ENCODE data around the gene UGP2. TPM values are rescaled to one million over a fixed set of nuclear protein-coding genes. Genes with fewer than 3 reads are reported as not detected.

UGP2 gene
- total RNA-seq, 4 donors from 2014 or later: 163 to 247 (median 198) TPM

DNA sequence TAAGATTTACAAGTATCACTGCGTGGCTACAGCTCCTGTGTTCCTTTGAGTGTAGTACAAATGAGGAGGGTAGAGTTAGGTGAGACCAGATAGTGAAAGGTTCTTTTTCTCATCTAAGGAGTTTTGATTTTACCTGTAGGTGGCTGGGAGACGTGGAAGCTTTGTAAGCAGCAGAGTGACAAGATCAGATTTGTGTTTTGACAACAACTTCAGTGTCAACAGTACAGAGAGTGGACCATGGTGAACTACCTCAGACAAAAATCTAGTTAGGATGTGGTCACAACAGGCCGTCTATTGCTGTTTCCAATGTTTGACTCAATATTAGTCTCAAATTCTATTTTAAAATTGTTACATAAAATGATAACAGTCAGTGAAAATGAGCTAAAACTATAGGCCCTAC is 20.3 kb upstream of the UGP2 start:
- DNase-seq (ENCODE audit: extremely low spot score): no peak
- Histone ChIP-seq H3K27me3 (no peaks in the 10 kb centered on the region), H3K4me3 (no peak overlapping the region), H3K9me3 (no peaks in the 10 kb centered on the region), H3K4me1 (peaks cover 0 to 10% (median 4%) of the 10 kb centered on the region in 4 donors), H3K36me3 (no peaks in the 10 kb centered on the region), H3K27ac (replicated peaks in 1 of 4) (no peak overlapping the region)
- intact Hi-C loops (cut with DNase I): no loop called here
- TF ChIP-seq POLR2A (IDR thresholded peaks at IDR 0.05; ENCODE audit: low read depth): no peak
- TF ChIP-seq, protein P1, sequence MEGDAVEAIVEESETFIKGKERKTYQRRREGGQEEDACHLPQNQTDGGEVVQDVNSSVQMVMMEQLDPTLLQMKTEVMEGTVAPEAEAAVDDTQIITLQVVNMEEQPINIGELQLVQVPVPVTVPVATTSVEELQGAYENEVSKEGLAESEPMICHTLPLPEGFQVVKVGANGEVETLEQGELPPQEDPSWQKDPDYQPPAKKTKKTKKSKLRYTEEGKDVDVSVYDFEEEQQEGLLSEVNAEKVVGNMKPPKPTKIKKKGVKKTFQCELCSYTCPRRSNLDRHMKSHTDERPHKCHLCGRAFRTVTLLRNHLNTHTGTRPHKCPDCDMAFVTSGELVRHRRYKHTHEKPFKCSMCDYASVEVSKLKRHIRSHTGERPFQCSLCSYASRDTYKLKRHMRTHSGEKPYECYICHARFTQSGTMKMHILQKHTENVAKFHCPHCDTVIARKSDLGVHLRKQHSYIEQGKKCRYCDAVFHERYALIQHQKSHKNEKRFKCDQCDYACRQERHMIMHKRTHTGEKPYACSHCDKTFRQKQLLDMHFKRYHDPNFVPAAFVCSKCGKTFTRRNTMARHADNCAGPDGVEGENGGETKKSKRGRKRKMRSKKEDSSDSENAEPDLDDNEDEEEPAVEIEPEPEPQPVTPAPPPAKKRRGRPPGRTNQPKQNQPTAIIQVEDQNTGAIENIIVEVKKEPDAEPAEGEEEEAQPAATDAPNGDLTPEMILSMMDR (IDR thresholded peaks at IDR 0.05): no peak
- WGBS: 90% methylated on average over 3 of the region's 3 CpGs

DNA sequence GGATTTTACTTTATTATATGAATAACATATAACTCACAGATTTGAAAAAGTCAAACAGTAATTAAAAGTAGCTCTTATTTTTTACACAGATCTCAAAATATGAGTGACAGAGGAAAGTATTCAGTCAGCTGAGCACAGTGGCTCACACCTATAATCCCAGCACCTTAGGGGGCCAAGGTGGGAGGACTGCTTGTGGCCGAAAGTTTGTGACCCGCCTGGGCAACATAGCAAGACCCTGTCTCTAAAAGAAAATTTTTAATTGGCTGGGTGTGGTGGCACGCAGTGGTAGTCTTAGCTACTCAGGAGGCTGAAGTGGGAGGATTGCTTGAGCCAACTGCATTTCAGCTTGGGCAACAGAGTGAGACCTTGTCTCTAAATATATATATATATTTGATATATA is 19.2 kb upstream of the UGP2 start:
- Histone ChIP-seq H3K27ac (replicated peaks in 1 of 4) (no peak overlapping the region), H3K36me3 (no peaks in the 10 kb centered on the region), H3K9me3 (no peaks in the 10 kb centered on the region), H3K4me3 (no peak overlapping the region), H3K27me3 (no peaks in the 10 kb centered on the region), H3K4me1 (peaks cover 0 to 11% (median 4%) of the 10 kb centered on the region in 4 donors)
- WGBS: 98% methylated on average over 3 of the region's 3 CpGs
- no peak for DNase-seq (ENCODE audit: extremely low spot score)
- TF ChIP-seq, protein P1 (IDR thresholded peaks at IDR 0.05): no peak
- intact Hi-C loops (cut with DNase I): no loop called here

DNA sequence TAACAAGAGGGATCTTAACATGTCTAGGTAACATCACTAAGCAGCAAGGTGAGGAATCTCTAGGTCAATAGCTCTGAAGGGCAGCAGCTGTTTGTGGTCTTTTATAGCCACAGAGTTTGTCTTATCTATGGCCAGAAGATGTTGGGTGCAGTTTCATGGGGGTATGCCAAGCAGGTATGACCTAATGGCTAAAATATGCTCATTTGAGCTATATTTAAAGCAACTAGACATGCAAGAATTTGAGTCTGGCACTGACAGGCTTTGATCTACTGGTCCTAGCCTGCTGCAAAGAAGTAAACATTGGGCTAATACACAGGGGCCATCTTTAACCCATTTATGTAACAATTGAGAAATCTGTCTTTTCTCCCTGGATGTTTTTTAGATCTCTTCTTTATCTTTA is 13.9 kb upstream of the UGP2 start:
- Histone ChIP-seq H3K27ac (replicated peaks in 1 of 4) (no peak overlapping the region), H3K4me1 (peaks cover 5 to 9% (median 8%) of the 10 kb centered on the region in 4 donors), H3K9me3 (no peaks in the 10 kb centered on the region), H3K4me3 (no peak overlapping the region), H3K36me3 (no peaks in the 10 kb centered on the region), H3K27me3 (no peaks in the 10 kb centered on the region)
- DNase-seq (ENCODE audit: extremely low spot score): no peak
- intact Hi-C loops (cut with DNase I): no loop called here
- TF ChIP-seq EP300 (IDR thresholded peaks at IDR 0.05): no peak
- no peak for TF ChIP-seq POLR2AphosphoS5 (IDR thresholded peaks at IDR 0.05)
- TF ChIP-seq POLR2A (IDR thresholded peaks at IDR 0.05; ENCODE audit: low read depth): no peak
- TF ChIP-seq, protein P1 (IDR thresholded peaks at IDR 0.05): no peak

DNA sequence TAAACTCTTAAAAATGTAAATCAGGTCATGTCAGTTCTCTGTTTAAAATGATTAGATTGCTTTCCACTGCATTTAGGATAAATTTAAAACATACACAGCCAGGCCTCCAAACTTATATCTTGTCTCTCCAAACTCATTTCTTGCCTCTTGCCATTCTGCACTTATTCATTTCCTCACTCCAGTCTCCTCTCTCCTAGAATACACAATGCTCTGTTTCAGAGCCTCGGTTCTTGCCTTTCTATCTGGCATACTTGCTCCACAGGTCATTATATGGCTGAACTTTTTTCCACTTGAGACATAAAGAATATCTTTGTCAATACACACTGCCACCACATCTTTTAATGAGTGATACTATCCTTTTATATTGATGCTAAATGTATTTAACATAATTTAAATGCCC is 10.5 kb upstream of the UGP2 start:
- intact Hi-C loops (cut with DNase I): no loop called here
- H3K4me1 ChIP-seq: peaks cover 5 to 9% (median 8%) of the 10 kb centered on the region in 4 donors
- H3K9me3 ChIP-seq: no peaks in the 10 kb centered on the region
- WGBS: 77% methylated on average over 1 of the region's 1 CpG
- DNase-seq (ENCODE audit: extremely low spot score): no peak
- no peaks in the 10 kb centered on the region for H3K36me3 ChIP-seq
- H3K27ac ChIP-seq (replicated peaks in 1 of 4): no peak overlapping the region
- no peaks in the 10 kb centered on the region for H3K27me3 ChIP-seq
- no peak overlapping the region for H3K4me3 ChIP-seq
- TF ChIP-seq EP300 (IDR thresholded peaks at IDR 0.05): no peak
- TF ChIP-seq, protein P1 (IDR thresholded peaks at IDR 0.05): no peak
- no peak for TF ChIP-seq POLR2AphosphoS5 (IDR thresholded peaks at IDR 0.05)
- TF ChIP-seq POLR2A (IDR thresholded peaks at IDR 0.05; ENCODE audit: low read depth): no peak

DNA sequence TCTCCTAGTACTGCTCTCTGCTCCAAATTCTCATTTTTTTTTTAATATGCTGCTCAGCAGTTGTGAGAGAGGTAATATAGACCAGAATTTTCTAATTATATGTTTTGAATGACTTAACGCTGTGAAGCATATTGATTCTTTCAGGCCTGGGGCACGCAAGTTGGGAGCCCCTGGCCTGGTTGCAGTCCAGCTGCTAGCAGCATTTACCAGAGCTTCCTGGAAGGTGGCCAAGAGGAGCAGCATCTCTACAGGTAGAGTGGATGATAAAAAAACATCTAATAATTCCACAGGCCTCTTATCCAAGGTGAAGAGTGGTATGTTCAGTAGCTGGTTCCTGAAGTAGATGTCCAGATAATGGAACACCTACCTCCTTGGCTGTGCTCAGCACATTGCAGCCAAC is 7.3 kb upstream of the UGP2 start:
- Histone ChIP-seq H3K4me3 (no peak overlapping the region), H3K4me1 (no peaks in the 10 kb centered on the region), H3K27ac (replicated peaks in 1 of 4) (no peak overlapping the region), H3K36me3 (no peaks in the 10 kb centered on the region), H3K27me3 (no peaks in the 10 kb centered on the region), H3K9me3 (no peaks in the 10 kb centered on the region)
- TF ChIP-seq POLR2AphosphoS5 (IDR thresholded peaks at IDR 0.05): no peak
- TF ChIP-seq, protein P1 (IDR thresholded peaks at IDR 0.05): no peak
- 97% methylated on average over 2 of the region's 2 CpGs for WGBS
- no peak for DNase-seq (ENCODE audit: extremely low spot score)
- intact Hi-C loops (cut with DNase I): no loop called here
